CD14-positive monocyte (primary cell): ENCODE data around the gene MYBPC2. TPM values are rescaled to one million over a fixed set of nuclear protein-coding genes. Genes with fewer than 3 reads are reported as not detected.

Source experiments
- DNase-seq, 3 donors: peaks; one replicate each; pipeline ENCODE4 v3.0.0-alpha.2; 2011 to 2022
- H2AFZ ChIP-seq: 2 replicates; pipeline ENCODE4 v1.6.0; 2012; ENCODE audit warnings: mild to moderate bottlenecking, low read depth, low read length, inconsistent platforms; ENCODE audit not compliant: insufficient read depth, poor library complexity, severe bottlenecking
- H3K27ac ChIP-seq, 2 donors: 1 replicate in 1 of 2; 2 replicates in 1 of 2; pipeline ENCODE4 v1.5.1; 2012 to 2013; ENCODE audit warnings: low read length in 2 of 2, control low read depth in 1 of 2, inconsistent platforms in 1 of 2, low read depth in 1 of 2, mild to moderate bottlenecking in 1 of 2
- H3K27me3 ChIP-seq, 2 donors: one replicate each; pipeline versions ENCODE4 v1.6.0 to v1.6.1; 2011 to 2013; ENCODE audit warnings: low read length in 2 of 2; ENCODE audit not compliant: control insufficient read depth in 2 of 2, insufficient read depth in 2 of 2
- H3K36me3 ChIP-seq, 2 donors: replicated peaks in 1 of 2; 1 replicate in 1 of 2; 2 replicates in 1 of 2; pipeline versions ENCODE4 v1.5.1 to v1.6.1; 2012 to 2013; ENCODE audit warnings: low read length in 2 of 2, control low read depth in 1 of 2, inconsistent platforms in 1 of 2, mild to moderate bottlenecking in 1 of 2; ENCODE audit not compliant: insufficient read depth in 2 of 2, control insufficient read depth in 1 of 2
- H3K4me1 ChIP-seq, 2 donors: 1 replicate in 1 of 2; 2 replicates in 1 of 2; pipeline versions ENCODE4 v1.5.1 to v1.6.1; 2012 to 2013; ENCODE audit warnings: low read length in 2 of 2, control low read depth in 1 of 2, inconsistent platforms in 1 of 2, mild to moderate bottlenecking in 1 of 2, moderate library complexity in 1 of 2; ENCODE audit not compliant: insufficient read depth in 2 of 2, control insufficient read depth in 1 of 2
- H3K4me2 ChIP-seq: replicated peaks from 2 replicates; pipeline ENCODE3; 2012; ENCODE audit warnings: low read length, moderate library complexity, mild to moderate bottlenecking; ENCODE audit not compliant: poor library complexity, severe bottlenecking; ENCODE audit errors: extremely low read depth
- H3K4me3 ChIP-seq, 3 experiments: fragments of 200-600 bp in 1 of 3; sonication (generic) in 1 of 3; replicated peaks in 1 of 3; 1 replicate in 2 of 3; 2 replicates in 1 of 3; pipeline ENCODE4 v1.5.1; 2011 to 2013; ENCODE audit warnings: low read length in 3 of 3, mild to moderate bottlenecking in 3 of 3, control low read depth in 2 of 3, low read depth in 2 of 3, inconsistent platforms in 1 of 3, moderate library complexity in 1 of 3
- H3K79me2 ChIP-seq: 2 replicates; pipeline ENCODE4 v1.6.0; 2012; ENCODE audit warnings: mild to moderate bottlenecking, control low read depth, inconsistent platforms, low read length, moderate library complexity; ENCODE audit not compliant: insufficient read depth
- H3K9ac ChIP-seq: 2 replicates; pipeline ENCODE4 v1.6.0; 2017; ENCODE audit warnings: low read length, mild to moderate bottlenecking; ENCODE audit not compliant: insufficient read depth, poor library complexity, severe bottlenecking
- H3K9me3 ChIP-seq, 2 donors: replicated peaks in 1 of 2; 1 replicate in 1 of 2; 2 replicates in 1 of 2; pipeline versions ENCODE4 v1.5.1 to v1.6.1; 2012 to 2013; ENCODE audit warnings: low read length in 2 of 2, control low read depth in 1 of 2; ENCODE audit not compliant: control insufficient read depth in 1 of 2, insufficient read depth in 1 of 2
- H4K20me1 ChIP-seq: 2 replicates; pipeline ENCODE4 v1.6.0; 2012; ENCODE audit warnings: mild to moderate bottlenecking, low read length, control low read depth, moderate library complexity; ENCODE audit not compliant: insufficient read depth
- H3K27ac Mint-ChIP-seq, 7 donors: one replicate each; pipeline ENCODE4 v1.8.0; 2020; ENCODE audit warnings: mild to moderate bottlenecking in 7 of 7, mixed read lengths in 7 of 7, moderate library complexity in 6 of 7, inconsistent platforms in 2 of 7
- H3K27me3 Mint-ChIP-seq, 3 donors: one replicate each; pipeline ENCODE4 v1.8.0; 2021 to 2022; ENCODE audit warnings: low read depth in 3 of 3, mild to moderate bottlenecking in 3 of 3, mixed read lengths in 3 of 3, moderate library complexity in 3 of 3, inconsistent platforms in 1 of 3
- H3K36me3 Mint-ChIP-seq, 2 donors: one replicate each; pipeline ENCODE4 v1.8.0; 2020; ENCODE audit warnings: mixed read lengths in 2 of 2, inconsistent platforms in 1 of 2, mild to moderate bottlenecking in 1 of 2
- H3K4me1 Mint-ChIP-seq: one replicate; pipeline ENCODE4 v1.8.0; 2020; ENCODE audit warnings: mild to moderate bottlenecking, mixed read lengths
- H3K4me3 Mint-ChIP-seq, 2 donors: one replicate each; pipeline ENCODE4 v1.8.0; 2020; ENCODE audit warnings: mild to moderate bottlenecking in 2 of 2, mixed read lengths in 2 of 2, moderate library complexity in 1 of 2
- H3K9me3 Mint-ChIP-seq, 7 donors: one replicate each; pipeline ENCODE4 v1.8.0; 2020 to 2022; ENCODE audit warnings: mixed read lengths in 7 of 7, mild to moderate bottlenecking in 6 of 7, moderate library complexity in 6 of 7, inconsistent platforms in 2 of 7
- WGBS: methylation state at CpG from one replicate; pipeline ENCODE4 v1.1.5; 2013; ENCODE audit warnings: missing lambda C conversion rate; ENCODE audit not compliant: insufficient coverage; 5-methylcytosine and 5-hydroxymethylcytosine counted together
- intact Hi-C, 2 donors: fragments of 100-400 bp; cut with micrococcal nuclease; formaldehyde crosslinking; loops; one replicate each; pipeline versions ENCODE4 v1.15.0 to v1.15.1; 2023
- polyA plus RNA-seq, 3 donors: library from polyadenylated mRNA; depleted of rRNA in 1 of 3; unstranded in 2 of 3; stranded (reverse) in 1 of 3; fragments of 300-500 nt in 2 of 3; fragments of >200 nt in 1 of 3; fragmentation: Illumina TruSeq in 2 of 3; gene quantifications; 1 replicate in 2 of 3; 2 replicates in 1 of 3; pipeline ENCODE4 v1.2.3, GENCODE V29; 2012 to 2021
- TF ChIP-seq, protein P1 (sequence below): fragments of 200-600 bp; IDR thresholded peaks from one replicate; pipeline ENCODE4 v1.8.0; 2022; ENCODE audit warnings: antibody characterized with exemption, mild to moderate bottlenecking

MYBPC2 gene
- polyA plus RNA-seq, 3 donors, result not detected

DNA sequence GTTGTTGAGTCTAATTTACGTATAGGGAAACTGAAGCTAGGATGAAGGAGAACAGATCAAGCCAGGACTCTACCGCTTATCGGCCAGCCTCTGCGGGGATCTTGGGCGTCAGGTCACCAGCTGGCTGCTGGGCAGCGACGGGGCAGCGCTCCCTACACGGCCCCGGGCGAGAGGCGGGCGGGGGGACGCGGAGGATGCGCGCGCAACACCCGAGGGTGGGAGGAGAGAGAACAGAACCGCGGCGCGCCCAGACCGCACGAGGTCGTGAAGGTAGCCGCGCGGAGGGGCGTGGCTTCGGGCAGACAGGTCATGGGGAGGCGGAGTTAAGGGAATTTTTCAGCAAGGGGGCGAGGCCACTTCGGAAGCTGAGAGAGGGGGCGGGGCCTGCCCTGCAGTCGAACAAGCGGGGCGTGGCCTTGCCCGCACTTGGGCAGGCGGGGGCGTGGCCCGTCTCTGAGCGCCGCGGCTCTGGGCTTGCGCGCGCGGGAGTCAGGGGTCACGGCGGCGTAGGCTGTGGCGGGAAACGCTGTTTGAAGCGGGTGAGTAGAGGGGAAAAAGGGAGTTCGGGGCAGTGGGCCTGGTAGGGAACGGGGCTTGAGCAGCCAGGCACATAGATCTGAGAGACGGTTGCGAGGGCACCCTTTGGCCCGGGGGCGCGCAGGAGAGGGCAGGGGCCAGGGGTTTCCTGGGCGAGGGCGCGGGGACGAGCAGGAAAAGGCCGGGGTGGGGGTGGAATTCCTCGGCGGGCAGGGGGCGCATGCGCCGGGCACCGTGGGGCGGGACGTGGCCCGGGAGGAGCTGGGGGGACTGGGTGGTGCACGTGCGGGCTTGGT lies 48.6 kb upstream of the MYBPC2 start, which contains the start of gene POLD1:
Gene POLD1 (plus strand): TSS at position 496 of the 833 bp plus-strand sequence. CDS start 14,505 bp downstream, outside the sequence.
- Histone ChIP-seq H3K27me3 (no peaks in the 10 kb centered on the region), H3K36me3 (peaks cover 38 to 39% of the 10 kb centered on the region in 2 donors), H3K9me3 (no peaks in the 10 kb centered on the region), H3K79me2 (peaks cover 44% of the 10 kb centered on the region), H3K4me2 (peak within 1 kb of the TSS; percentile 99), H3K9ac (peak within 1 kb of the TSS; percentile 61), H3K4me1 (peaks cover 48 to 60% of the 10 kb centered on the region in 2 donors), H4K20me1 (peaks cover 47% of the 10 kb centered on the region), H3K4me3 (peak within 1 kb of the TSS; percentile 45 to 86 (median 48)), H2AFZ (peak within 1 kb of the TSS; percentile 64), H3K27ac (peak within 1 kb of the TSS; percentile 61 to 71)
- Mint-ChIP-seq H3K9me3 (peaks cover 0 to 4% (median 0%) of the 10 kb centered on the region in 7 donors), H3K27ac (peak within 1 kb of the TSS; percentile 91 to 98 (median 96)), H3K27me3 (peaks cover 0 to 5% (median 3%) of the 10 kb centered on the region in 3 donors), H3K4me1 (peaks cover 52% of the 10 kb centered on the region), H3K4me3 (peak within 1 kb of the TSS; percentile 82 to 95), H3K36me3 (peaks cover 29 to 36% of the 10 kb centered on the region in 2 donors)
- intact Hi-C loops, result loop anchor here in 1 of 2 donors (1.0 to 5.0 kb wide), 2 partner anchors 55 to 128 kb away; partner anchors contain the start of genes ASPDH, JOSD2 and KCNC3
- peak; percentile 98 to 99 (median 98) for DNase-seq
- under 1% methylated on average over 75 of the region's 78 CpGs for WGBS
- TF ChIP-seq, protein P1, sequence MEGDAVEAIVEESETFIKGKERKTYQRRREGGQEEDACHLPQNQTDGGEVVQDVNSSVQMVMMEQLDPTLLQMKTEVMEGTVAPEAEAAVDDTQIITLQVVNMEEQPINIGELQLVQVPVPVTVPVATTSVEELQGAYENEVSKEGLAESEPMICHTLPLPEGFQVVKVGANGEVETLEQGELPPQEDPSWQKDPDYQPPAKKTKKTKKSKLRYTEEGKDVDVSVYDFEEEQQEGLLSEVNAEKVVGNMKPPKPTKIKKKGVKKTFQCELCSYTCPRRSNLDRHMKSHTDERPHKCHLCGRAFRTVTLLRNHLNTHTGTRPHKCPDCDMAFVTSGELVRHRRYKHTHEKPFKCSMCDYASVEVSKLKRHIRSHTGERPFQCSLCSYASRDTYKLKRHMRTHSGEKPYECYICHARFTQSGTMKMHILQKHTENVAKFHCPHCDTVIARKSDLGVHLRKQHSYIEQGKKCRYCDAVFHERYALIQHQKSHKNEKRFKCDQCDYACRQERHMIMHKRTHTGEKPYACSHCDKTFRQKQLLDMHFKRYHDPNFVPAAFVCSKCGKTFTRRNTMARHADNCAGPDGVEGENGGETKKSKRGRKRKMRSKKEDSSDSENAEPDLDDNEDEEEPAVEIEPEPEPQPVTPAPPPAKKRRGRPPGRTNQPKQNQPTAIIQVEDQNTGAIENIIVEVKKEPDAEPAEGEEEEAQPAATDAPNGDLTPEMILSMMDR, result no peak

DNA sequence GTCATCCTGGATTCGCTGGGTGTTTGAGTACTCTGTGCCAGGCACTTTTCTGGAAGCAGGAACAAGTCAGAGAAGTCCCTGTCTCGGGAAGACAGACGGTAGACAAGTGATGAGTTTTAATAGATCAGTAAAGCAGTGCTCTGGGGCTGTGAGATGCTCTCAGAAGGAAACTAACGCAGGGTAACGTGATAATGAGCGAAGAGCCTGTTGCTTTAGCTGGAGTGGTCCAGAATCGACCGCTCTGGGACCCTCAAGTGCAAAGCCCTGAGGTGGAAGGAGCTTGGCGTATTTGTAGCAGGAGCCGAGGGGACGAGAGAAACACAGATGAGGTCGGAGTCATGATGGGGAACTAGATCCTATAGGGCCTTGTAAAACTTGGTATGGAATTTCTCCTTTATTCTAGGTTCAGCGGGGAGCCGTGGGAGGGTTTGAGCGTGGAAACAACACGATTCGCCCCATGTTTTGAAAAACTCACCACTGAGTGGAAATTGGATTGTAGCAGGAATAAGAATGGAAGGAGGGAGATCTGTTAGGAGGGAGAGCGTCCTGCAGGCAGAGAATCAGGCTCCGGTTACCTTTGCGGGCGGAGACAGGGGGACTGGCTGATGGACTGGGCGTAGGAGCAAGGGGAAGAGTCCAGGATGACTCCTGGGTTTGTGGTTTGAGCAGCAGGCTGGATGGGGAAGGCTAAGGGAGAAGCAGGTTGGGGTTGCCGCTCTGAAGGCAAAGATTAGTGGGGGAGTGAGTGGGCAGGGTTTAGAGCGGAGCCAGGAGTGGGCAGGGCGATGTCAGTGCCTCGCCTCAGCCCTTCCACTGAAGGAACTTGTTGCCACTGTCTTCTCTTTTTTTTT lies 47.8 kb upstream of the MYBPC2 start:
- Histone ChIP-seq H3K9ac (peak overlapping the region; percentile 61), H4K20me1 (peaks cover 38% of the 10 kb centered on the region), H3K9me3 (no peaks in the 10 kb centered on the region), H2AFZ (peak overlapping the region; percentile 64), H3K36me3 (peaks cover 29 to 30% of the 10 kb centered on the region in 2 donors), H3K4me2 (peak overlapping the region; percentile 99), H3K27me3 (no peaks in the 10 kb centered on the region), H3K4me3 (peak overlapping the region; percentile 45 to 86 (median 48)), H3K4me1 (peaks cover 48 to 60% of the 10 kb centered on the region in 2 donors), H3K79me2 (peaks cover 48% of the 10 kb centered on the region), H3K27ac (peak overlapping the region; percentile 8 to 71)
- Mint-ChIP-seq H3K4me1 (peaks cover 52% of the 10 kb centered on the region), H3K27me3 (peaks cover 0 to 5% (median 3%) of the 10 kb centered on the region in 3 donors), H3K36me3 (peaks cover 21 to 27% of the 10 kb centered on the region in 2 donors), H3K27ac (peak overlapping the region; percentile 91 to 98 (median 96)), H3K4me3 (peak overlapping the region; percentile 82 to 95), H3K9me3 (peaks cover 0 to 4% (median 0%) of the 10 kb centered on the region in 7 donors)
- TF ChIP-seq, protein P1, result no peak
- intact Hi-C loops, result loop anchor here in 1 of 2 donors (1.0 to 5.0 kb wide), 3 partner anchors 47 to 127 kb away; partner anchors contain the start of genes ASPDH, JOSD2, KCNC3 and MYBPC2
- 17% methylated on average over 25 of the region's 26 CpGs for WGBS
- no peak for DNase-seq
